IMR-90 (cell line): Measurements from ENCODE around the gene CCP110. TPM values are rescaled to one million over a fixed set of nuclear protein-coding genes. Genes with fewer than 3 reads are reported as not detected.

Experiments
- ATAC-seq: fragments of 200-7000 bp; cut with Tn5 transposase; 2 replicates; pipeline ENCODE4 v1.9.1; 2020; ENCODE audit warnings: low read depth, mild to moderate bottlenecking, moderate library complexity
- BruUV-seq: library from RNA; stranded (reverse); fragments of 400-500 nt; replicated peaks from 2 replicates; lab custom pipeline; 2021; lab: Mats Ljungman, UMichigan
- CTCF ChIA-PET: fragments of 300-600 bp; formaldehyde crosslinking; extraction: SDS; loops from one replicate; lab custom pipeline; 2021; ENCODE audit warnings: antibody characterized with exemption; lab: Yijun Ruan, JAX
- POLR2A ChIA-PET: fragments of 300-600 bp; sonication (Branson Sonifier 250); formaldehyde crosslinking; loops from one replicate; lab custom pipeline; 2022; ENCODE audit warnings: antibody characterized with exemption; ENCODE audit not compliant: unreplicated experiment; lab: Charles Lee
- DNase-seq: peaks from one replicate; pipeline ENCODE4 v3.0.0; 2013
- H2AFZ ChIP-seq: replicated peaks from 2 replicates; pipeline ENCODE3; 2013; ENCODE audit warnings: low read length, mild to moderate bottlenecking; ENCODE audit not compliant: poor library complexity
- H2AK5ac ChIP-seq: 2 replicates; pipeline ENCODE4 v1.6.1; 2013; ENCODE audit warnings: low read depth, low read length, inconsistent platforms
- H2AK9ac ChIP-seq: replicated peaks from 2 replicates; pipeline ENCODE3; 2013; ENCODE audit warnings: mild to moderate bottlenecking, low read depth, low read length, moderate library complexity; ENCODE audit not compliant: poor library complexity
- H2BK120ac ChIP-seq: 2 replicates; pipeline ENCODE4 v1.6.1; 2013; ENCODE audit warnings: low read depth, low read length, inconsistent platforms
- H2BK15ac ChIP-seq: 3 replicates; pipeline ENCODE4 v1.6.1; 2013; ENCODE audit warnings: low read depth, low read length, inconsistent platforms
- H2BK20ac ChIP-seq: 2 replicates; pipeline ENCODE4 v1.6.1; 2013; ENCODE audit warnings: low read depth, mild to moderate bottlenecking, inconsistent platforms, low read length, moderate library complexity
- H2BK5ac ChIP-seq: 2 replicates; pipeline ENCODE4 v1.6.1; 2013; ENCODE audit warnings: mild to moderate bottlenecking, low read depth, low read length, inconsistent platforms; ENCODE audit not compliant: poor library complexity, severe bottlenecking
- H3K14ac ChIP-seq: replicated peaks from 2 replicates; pipeline ENCODE4 v1.6.1; 2013; ENCODE audit warnings: low read depth, low read length, inconsistent platforms
- H3K18ac ChIP-seq: 2 replicates; pipeline ENCODE4 v1.6.1; 2013; ENCODE audit warnings: low read depth, low read length, control low read depth
- H3K23ac ChIP-seq: 2 replicates; pipeline ENCODE4 v1.6.1; 2013; ENCODE audit warnings: low read depth, low read length, inconsistent platforms
- H3K27ac ChIP-seq: 2 replicates; pipeline ENCODE4 v1.5.1; 2013; ENCODE audit warnings: mild to moderate bottlenecking, control low read depth, low read length; ENCODE audit not compliant: insufficient read depth
- H3K27me3 ChIP-seq: 2 replicates; pipeline ENCODE4 v1.6.1; 2013; ENCODE audit warnings: low read length; ENCODE audit not compliant: control insufficient read depth, insufficient read depth
- H3K36me3 ChIP-seq: 2 replicates; pipeline ENCODE4 v1.6.1; 2013; ENCODE audit warnings: low read length, mixed read lengths; ENCODE audit not compliant: control insufficient read depth, insufficient read depth
- H3K4ac ChIP-seq: 2 replicates; pipeline ENCODE4 v1.6.1; 2013; ENCODE audit warnings: low read depth, low read length, inconsistent platforms
- H3K4me1 ChIP-seq: 2 replicates; pipeline ENCODE4 v1.6.1; 2013; ENCODE audit warnings: low read length, mixed read lengths; ENCODE audit not compliant: control insufficient read depth, insufficient read depth
- H3K4me2 ChIP-seq: 2 replicates; pipeline ENCODE4 v1.6.1; 2013; ENCODE audit warnings: low read depth, mild to moderate bottlenecking, control low read depth, low read length, moderate library complexity
- H3K4me3 ChIP-seq: 2 replicates; pipeline ENCODE4 v1.5.1; 2013; ENCODE audit warnings: low read depth, mild to moderate bottlenecking, control low read depth, low read length, moderate library complexity; ENCODE audit not compliant: insufficient read depth
- H3K56ac ChIP-seq: 2 replicates; pipeline ENCODE4 v1.6.1; 2013; ENCODE audit warnings: low read length, inconsistent platforms; ENCODE audit not compliant: insufficient read depth; ENCODE audit errors: extremely low read depth
- H3K79me1 ChIP-seq, 2 experiments: 2 replicates each; pipeline ENCODE4 v1.6.1; 2013; ENCODE audit warnings: low read length in 2 of 2, inconsistent platforms in 1 of 2, low read depth in 1 of 2
- H3K9ac ChIP-seq: 2 replicates; pipeline ENCODE4 v1.6.1; 2013; ENCODE audit warnings: low read depth, low read length, control low read depth
- H3K9me1 ChIP-seq: 2 replicates; pipeline ENCODE4 v1.6.1; 2013; ENCODE audit warnings: low read length, inconsistent platforms; ENCODE audit not compliant: insufficient read depth
- H3K9me3 ChIP-seq: 2 replicates; pipeline ENCODE4 v1.6.1; 2013; ENCODE audit warnings: low read length; ENCODE audit not compliant: control insufficient read depth, insufficient read depth
- H4K20me1 ChIP-seq: 2 replicates; pipeline ENCODE4 v1.6.1; 2013; ENCODE audit warnings: low read length, inconsistent platforms; ENCODE audit not compliant: insufficient read depth
- H4K5ac ChIP-seq: 2 replicates; pipeline ENCODE4 v1.6.1; 2013; ENCODE audit warnings: mild to moderate bottlenecking, low read depth, low read length, control low read depth
- H4K8ac ChIP-seq, 2 experiments: 2 replicates each; pipeline ENCODE4 v1.6.1; 2013; ENCODE audit warnings: low read depth in 2 of 2, low read length in 2 of 2, control low read depth in 1 of 2, inconsistent platforms in 1 of 2
- H4K91ac ChIP-seq: 2 replicates; pipeline ENCODE4 v1.6.1; 2013; ENCODE audit warnings: low read depth, low read length, inconsistent platforms; ENCODE audit not compliant: insufficient read depth
- NFE2L2 ChIP-seq: fragments of 150-350 bp; IDR thresholded peaks from 2 replicates; pipeline ENCODE4 v1.6.1; 2016; ENCODE audit warnings: low read depth, mild to moderate bottlenecking, low read length
- POLR2A ChIP-seq: IDR thresholded peaks from 2 replicates; pipeline ENCODE4 v1.6.1; 2012; ENCODE audit warnings: mild to moderate bottlenecking, low read depth, low read length
- WGBS, 2 experiments: methylation state at CpG; one replicate each; pipeline versions ENCODE4 v1.1.5 to v1.1.7; 2013; ENCODE audit warnings: missing lambda C conversion rate in 2 of 2; ENCODE audit not compliant: insufficient read length in 1 of 2; ENCODE audit errors: extremely low coverage in 2 of 2; 5-methylcytosine and 5-hydroxymethylcytosine counted together
- dilution Hi-C: fragments of 300-500 bp; cut with HindIII; formaldehyde crosslinking; loops from one replicate; pipeline ENCODE4 v1.14.3; 2018; ENCODE audit warnings: low sequenced_read_pairs; ENCODE audit not compliant: unreplicated experiment
- in situ Hi-C: fragments of 300-500 bp; cut with MboI; formaldehyde crosslinking; loops from 3 replicates; pipeline ENCODE4 v1.14.3; 2019; ENCODE audit warnings: low sequenced_read_pairs, inconsistent platforms, mixed read lengths
- intact Hi-C: fragments of 100-400 bp; cut with micrococcal nuclease; formaldehyde crosslinking; loops from 2 replicates; pipeline ENCODE4 v1.10.0; 2022
- polyA plus RNA-seq, 3 experiments: library from polyadenylated mRNA; depleted of rRNA; stranded (reverse); fragments of >200 nt; gene quantifications; 2 replicates each; pipeline ENCODE4 v1.2.3, GENCODE V29; 2012; ENCODE audit warnings: low replicate concordance in 1 of 3
- total RNA-seq: library from RNA; depleted of rRNA; stranded (reverse); fragments of >200 nt; gene quantifications from 2 replicates; pipeline ENCODE4 v1.2.3, GENCODE V29; 2012

Gene CCP110
- total and polyA plus RNA-seq, 2 of the 4 experiments (the other 2 are of a cell fraction), result 4.7 to 7.7 TPM

DNA sequence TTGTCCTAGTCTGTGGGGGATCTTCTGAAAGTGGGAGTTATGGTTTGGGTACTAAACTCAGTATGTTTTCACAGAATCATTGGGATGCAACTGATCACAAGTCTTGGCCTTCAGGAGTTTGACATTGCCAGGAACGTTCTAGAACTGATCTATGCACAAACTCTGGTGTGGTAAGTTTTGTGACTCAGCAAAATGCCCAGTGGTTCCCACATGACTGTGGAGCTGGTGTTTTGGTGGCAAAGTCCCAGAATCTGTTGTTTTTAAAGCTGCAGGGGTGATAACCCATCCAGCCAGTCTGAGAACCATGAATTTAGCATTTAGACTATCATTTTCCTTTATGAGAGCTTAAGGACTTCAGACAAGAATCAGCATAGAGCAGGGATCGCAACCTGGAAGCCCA is 42.4 kb upstream of the CCP110 start:
- Histone ChIP-seq H2AK9ac (no peak overlapping the region), H2AFZ (no peak overlapping the region), H3K9me3 (no peaks in the 10 kb centered on the region), H2BK120ac (no peak overlapping the region), H3K4me3 (no peak overlapping the region), H3K27ac (no peak overlapping the region), H3K23ac (no peak overlapping the region), H2BK5ac (no peak overlapping the region), H3K56ac (no peak overlapping the region), H3K14ac (no peak overlapping the region), H2BK20ac (no peak overlapping the region), H2BK15ac (no peak overlapping the region), H3K36me3 (no peaks in the 10 kb centered on the region), H3K18ac (no peak overlapping the region), H2AK5ac (no peak overlapping the region), H3K9me1 (no peaks in the 10 kb centered on the region), H3K9ac (no peak overlapping the region), H3K4me2 (no peak overlapping the region), H3K4ac (no peak overlapping the region), H4K20me1 (no peaks in the 10 kb centered on the region), H3K4me1 (no peaks in the 10 kb centered on the region), H4K91ac (no peak overlapping the region), H3K79me1 (no peaks in the 10 kb centered on the region), H4K8ac (no peak overlapping the region), H3K27me3 (peaks cover 2% of the 10 kb centered on the region), H4K5ac (no peak overlapping the region)
- WGBS, 2 experiments, result 17% methylated on average over 1 of the region's 2 CpGs; no CpG with 5 or more reads in 1 of the 2 experiments
- TF ChIP-seq NFE2L2, result peak; percentile 53
- TF ChIP-seq POLR2A, result no peak
- ChIA-PET CTCF (no interaction called here), POLR2A (no interaction called here)
- DNase-seq, result no peak
- no TSS peak for BruUV-seq
- in situ Hi-C loops (no loop called here), intact Hi-C loops (no loop called here), dilution Hi-C loops (no loop called here)
- ATAC-seq, result no peak
